HepG2 (cell line): Measurements from ENCODE around the gene PIKFYVE. TPM values are rescaled to one million over a fixed set of nuclear protein-coding genes. Genes with fewer than 3 reads are reported as not detected.

ENCODE experiments used
- FOXP1 ChIP-seq, 2 experiments: fragments of 450-650 bp in 1 of 2; IDR thresholded peaks; 2 replicates each; pipeline ENCODE4 v1.6.1; 2017 to 2018; ENCODE audit warnings: antibody characterized with exemption in 1 of 2
- MIER2 ChIP-seq: IDR thresholded peaks from 2 replicates; pipeline ENCODE4 v1.6.1; 2016; ENCODE audit warnings: missing biosample characterization, missing genetic modification reagents
- NFKB2 ChIP-seq: sonication (generic); formaldehyde crosslinking; IDR thresholded peaks from 2 replicates; pipeline ENCODE4 v1.4.0; 2020; ENCODE audit warnings: missing genetic modification reagents, borderline replicate concordance
- SIN3A ChIP-seq: IDR thresholded peaks from 2 replicates; pipeline ENCODE4 v1.6.1; 2011; ENCODE audit warnings: low read depth, mild to moderate bottlenecking, control low read depth, low read length, borderline replicate concordance
- YY1 ChIP-seq: IDR thresholded peaks from 2 replicates; pipeline ENCODE4 v1.6.1; 2011; ENCODE audit warnings: low read length, low read depth, moderate library complexity, mild to moderate bottlenecking; ENCODE audit not compliant: insufficient read depth, insufficient replicate concordance
- ZKSCAN5 ChIP-seq: sonication (generic); formaldehyde crosslinking; IDR thresholded peaks from 2 replicates; pipeline ENCODE4 v1.5.1; 2020; ENCODE audit warnings: mild to moderate bottlenecking, missing genetic modification reagents
- ZNF619 ChIP-seq: sonication (generic); formaldehyde crosslinking; IDR thresholded peaks from 2 replicates; pipeline ENCODE4 v1.4.0; 2020; ENCODE audit warnings: mild to moderate bottlenecking, missing genetic modification reagents
- polyA plus RNA-seq, 8 experiments: library from polyadenylated mRNA; depleted of rRNA in 3 of 8; stranded (reverse) in 7 of 8; unstranded in 1 of 8; fragments of >200 nt; fragmentation: Illumina TruSeq in 4 of 8; extraction: Trizol in 4 of 8; gene quantifications; 2 replicates each; pipeline versions ENCODE4 v1.2.1 to v1.2.3, GENCODE V29; 2011 to 2016; ENCODE audit warnings: low read depth in 4 of 8, missing spikeins in 1 of 8, mixed read lengths in 1 of 8; ENCODE audit not compliant: insufficient read depth in 1 of 8
- total RNA-seq, 5 experiments: library from RNA; depleted of rRNA; stranded (reverse); fragments of >200 nt; fragmentation: Illumina TruSeq; extraction: Trizol; gene quantifications; 2 replicates each; pipeline ENCODE4 v1.2.3, GENCODE V29; 2016; ENCODE audit warnings: low read depth in 1 of 5
- TF ChIP-seq, protein P1 (sequence below): sonication (generic); formaldehyde crosslinking; IDR thresholded peaks from 2 replicates; pipeline ENCODE4 v1.8.0; 2022; ENCODE audit warnings: missing genetic modification reagents, mild to moderate bottlenecking, moderate library complexity, borderline replicate concordance
- TF ChIP-seq, protein P2 (sequence below): sonication (generic); formaldehyde crosslinking; IDR thresholded peaks from 2 replicates; pipeline ENCODE4 v1.8.1; 2023; ENCODE audit warnings: mild to moderate bottlenecking, inconsistent platforms, moderate library complexity, missing genetic modification reagents, borderline replicate concordance
- TF ChIP-seq, protein P3 (sequence below): sonication (generic); formaldehyde crosslinking; IDR thresholded peaks from 2 replicates; pipeline ENCODE4 v1.8.0; 2022; ENCODE audit warnings: mild to moderate bottlenecking, missing genetic modification reagents; ENCODE audit not compliant: insufficient replicate concordance
- TF ChIP-seq, protein P4 (sequence below), 2 experiments: sonication (generic) in 1 of 2; formaldehyde crosslinking in 1 of 2; IDR thresholded peaks; 2 replicates each; pipeline versions ENCODE4 v1.5.1 to v1.6.1; 2011 to 2020; ENCODE audit warnings: borderline replicate concordance in 1 of 2, low read depth in 1 of 2, low read length in 1 of 2, mild to moderate bottlenecking in 1 of 2, missing genetic modification reagents in 1 of 2, moderate library complexity in 1 of 2
- TF ChIP-seq, protein P5 (sequence below), 2 experiments: sonication (generic) in 1 of 2; formaldehyde crosslinking in 1 of 2; IDR thresholded peaks; 2 replicates each; pipeline versions ENCODE4 v1.6.1 to v1.9.0; 2014 to 2022; ENCODE audit warnings: antibody characterized with exemption in 1 of 2, borderline replicate concordance in 1 of 2, inconsistent platforms in 1 of 2, low read depth in 1 of 2, missing genetic modification reagents in 1 of 2

Gene PIKFYVE
- total and polyA plus RNA-seq, 2 of the 13 experiments (the other 11 are each of a cell fraction or from before 2014, with no cell fraction given): 20.2 to 21.7 TPM

DNA sequence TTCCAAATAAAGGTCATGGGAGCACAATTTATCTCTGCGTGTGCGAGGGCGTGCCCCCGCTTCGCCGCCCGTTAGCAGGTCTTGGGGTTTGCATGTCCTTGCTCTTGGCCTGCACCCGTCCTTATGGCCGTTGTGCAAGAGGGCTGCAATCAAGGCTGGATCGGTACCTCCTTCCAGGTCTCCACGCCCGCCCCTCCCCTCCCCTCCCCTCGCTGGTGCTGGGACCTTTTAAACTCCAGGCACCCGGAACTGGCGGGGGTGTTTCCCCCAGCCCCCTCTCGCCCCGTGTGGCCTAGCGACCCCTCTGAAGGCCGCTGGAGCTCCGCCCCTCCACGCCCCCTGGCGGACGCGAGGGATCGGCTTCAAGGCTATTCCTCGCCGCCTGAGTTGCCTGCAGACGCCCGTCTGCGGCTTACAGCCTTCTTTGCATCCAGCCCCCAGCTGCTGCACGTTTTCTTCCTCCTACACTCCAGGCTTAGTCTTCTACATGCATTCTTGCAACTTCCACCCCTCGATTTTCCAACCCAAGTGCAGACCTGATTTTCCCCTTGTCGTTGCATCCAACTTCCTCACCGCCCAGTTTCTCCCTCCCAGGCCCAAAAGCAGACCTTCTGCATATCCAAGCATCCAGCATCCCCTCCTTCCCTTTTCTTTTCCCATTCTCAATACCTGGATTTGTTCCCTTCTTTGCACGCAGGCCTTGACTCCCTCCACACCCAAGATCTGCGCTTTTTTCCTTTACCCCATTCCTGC, 11.8 kb upstream of the PIKFYVE start (continued):
- TF ChIP-seq, protein P1, sequence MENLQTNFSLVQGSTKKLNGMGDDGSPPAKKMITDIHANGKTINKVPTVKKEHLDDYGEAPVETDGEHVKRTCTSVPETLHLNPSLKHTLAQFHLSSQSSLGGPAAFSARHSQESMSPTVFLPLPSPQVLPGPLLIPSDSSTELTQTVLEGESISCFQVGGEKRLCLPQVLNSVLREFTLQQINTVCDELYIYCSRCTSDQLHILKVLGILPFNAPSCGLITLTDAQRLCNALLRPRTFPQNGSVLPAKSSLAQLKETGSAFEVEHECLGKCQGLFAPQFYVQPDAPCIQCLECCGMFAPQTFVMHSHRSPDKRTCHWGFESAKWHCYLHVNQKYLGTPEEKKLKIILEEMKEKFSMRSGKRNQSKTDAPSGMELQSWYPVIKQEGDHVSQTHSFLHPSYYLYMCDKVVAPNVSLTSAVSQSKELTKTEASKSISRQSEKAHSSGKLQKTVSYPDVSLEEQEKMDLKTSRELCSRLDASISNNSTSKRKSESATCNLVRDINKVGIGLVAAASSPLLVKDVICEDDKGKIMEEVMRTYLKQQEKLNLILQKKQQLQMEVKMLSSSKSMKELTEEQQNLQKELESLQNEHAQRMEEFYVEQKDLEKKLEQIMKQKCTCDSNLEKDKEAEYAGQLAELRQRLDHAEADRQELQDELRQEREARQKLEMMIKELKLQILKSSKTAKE (CRISPR knock-in tag): peak; percentile 94
- TF ChIP-seq, protein P2, sequence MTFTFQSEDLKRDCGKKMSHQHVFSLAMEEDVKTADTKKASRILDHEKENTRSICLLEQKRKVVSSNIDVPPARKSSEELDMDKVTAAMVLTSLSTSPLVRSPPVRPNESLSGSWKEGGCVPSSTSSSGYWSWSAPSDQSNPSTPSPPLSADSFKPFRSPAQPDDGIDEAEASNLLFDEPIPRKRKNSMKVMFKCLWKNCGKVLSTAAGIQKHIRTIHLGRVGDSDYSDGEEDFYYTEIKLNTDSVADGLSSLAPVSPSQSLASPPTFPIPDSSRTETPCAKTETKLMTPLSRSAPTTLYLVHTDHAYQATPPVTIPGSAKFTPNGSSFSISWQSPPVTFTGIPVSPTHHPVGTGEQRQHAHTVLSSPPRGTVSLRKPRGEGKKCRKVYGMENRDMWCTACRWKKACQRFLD: no peak; the same call in 1 of the 2 replicates
- TF ChIP-seq SIN3A (peak; percentile 83), ZNF619 (CRISPR knock-in tag) (no peak; the same call in 1 of the 2 replicates), NFKB2 (0 out of 2 replicates have a peak, but pooled peaks have one; percentile 10), MIER2 (CRISPR knock-in tag) (peak; percentile 24; the same call in 1 of the 2 replicates), ZKSCAN5 (no peak), YY1 (peak; percentile 77), FOXP1 (IDR thresholded peaks at IDR 0.05) (no peak), FOXP1 (CRISPR knock-in tag; IDR thresholded peaks at IDR 0.05) (peak; percentile 49; the same call in 1 of the 2 replicates)
- TF ChIP-seq, protein P3, sequence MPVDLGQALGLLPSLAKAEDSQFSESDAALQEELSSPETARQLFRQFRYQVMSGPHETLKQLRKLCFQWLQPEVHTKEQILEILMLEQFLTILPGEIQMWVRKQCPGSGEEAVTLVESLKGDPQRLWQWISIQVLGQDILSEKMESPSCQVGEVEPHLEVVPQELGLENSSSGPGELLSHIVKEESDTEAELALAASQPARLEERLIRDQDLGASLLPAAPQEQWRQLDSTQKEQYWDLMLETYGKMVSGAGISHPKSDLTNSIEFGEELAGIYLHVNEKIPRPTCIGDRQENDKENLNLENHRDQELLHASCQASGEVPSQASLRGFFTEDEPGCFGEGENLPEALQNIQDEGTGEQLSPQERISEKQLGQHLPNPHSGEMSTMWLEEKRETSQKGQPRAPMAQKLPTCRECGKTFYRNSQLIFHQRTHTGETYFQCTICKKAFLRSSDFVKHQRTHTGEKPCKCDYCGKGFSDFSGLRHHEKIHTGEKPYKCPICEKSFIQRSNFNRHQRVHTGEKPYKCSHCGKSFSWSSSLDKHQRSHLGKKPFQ: no peak
- TF ChIP-seq, protein P4, sequence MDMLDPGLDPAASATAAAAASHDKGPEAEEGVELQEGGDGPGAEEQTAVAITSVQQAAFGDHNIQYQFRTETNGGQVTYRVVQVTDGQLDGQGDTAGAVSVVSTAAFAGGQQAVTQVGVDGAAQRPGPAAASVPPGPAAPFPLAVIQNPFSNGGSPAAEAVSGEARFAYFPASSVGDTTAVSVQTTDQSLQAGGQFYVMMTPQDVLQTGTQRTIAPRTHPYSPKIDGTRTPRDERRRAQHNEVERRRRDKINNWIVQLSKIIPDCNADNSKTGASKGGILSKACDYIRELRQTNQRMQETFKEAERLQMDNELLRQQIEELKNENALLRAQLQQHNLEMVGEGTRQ (IDR thresholded peaks at IDR 0.05; ENCODE audit: low read depth, low read length): 0 out of 2 replicates have a peak, but pooled peaks have one; percentile 7
- TF ChIP-seq, protein P4 (CRISPR knock-in tag; IDR thresholded peaks at IDR 0.05; ENCODE audit: borderline replicate concordance): no peak
- TF ChIP-seq, protein P5, sequence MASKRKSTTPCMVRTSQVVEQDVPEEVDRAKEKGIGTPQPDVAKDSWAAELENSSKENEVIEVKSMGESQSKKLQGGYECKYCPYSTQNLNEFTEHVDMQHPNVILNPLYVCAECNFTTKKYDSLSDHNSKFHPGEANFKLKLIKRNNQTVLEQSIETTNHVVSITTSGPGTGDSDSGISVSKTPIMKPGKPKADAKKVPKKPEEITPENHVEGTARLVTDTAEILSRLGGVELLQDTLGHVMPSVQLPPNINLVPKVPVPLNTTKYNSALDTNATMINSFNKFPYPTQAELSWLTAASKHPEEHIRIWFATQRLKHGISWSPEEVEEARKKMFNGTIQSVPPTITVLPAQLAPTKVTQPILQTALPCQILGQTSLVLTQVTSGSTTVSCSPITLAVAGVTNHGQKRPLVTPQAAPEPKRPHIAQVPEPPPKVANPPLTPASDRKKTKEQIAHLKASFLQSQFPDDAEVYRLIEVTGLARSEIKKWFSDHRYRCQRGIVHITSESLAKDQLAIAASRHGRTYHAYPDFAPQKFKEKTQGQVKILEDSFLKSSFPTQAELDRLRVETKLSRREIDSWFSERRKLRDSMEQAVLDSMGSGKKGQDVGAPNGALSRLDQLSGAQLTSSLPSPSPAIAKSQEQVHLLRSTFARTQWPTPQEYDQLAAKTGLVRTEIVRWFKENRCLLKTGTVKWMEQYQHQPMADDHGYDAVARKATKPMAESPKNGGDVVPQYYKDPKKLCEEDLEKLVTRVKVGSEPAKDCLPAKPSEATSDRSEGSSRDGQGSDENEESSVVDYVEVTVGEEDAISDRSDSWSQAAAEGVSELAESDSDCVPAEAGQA (IDR thresholded peaks at IDR 0.05; ENCODE audit: low read depth): no peak
- TF ChIP-seq, protein P5 (CRISPR knock-in tag; IDR thresholded peaks at IDR 0.05; ENCODE audit: borderline replicate concordance): 0 out of 2 replicates have a peak, but pooled peaks have one; percentile 22
